Stimulated activated CD8-positive, alpha-beta memory T cell treated with anti-CD3 and anti-CD28 coated beads, Interleukin-4, amount 100 ng/mL, for 24 hours (primary cell): ENCODE data around the gene RERE.
A peak's percentile ranks its signal among the peaks of the same experiment; 100 is the strongest.
"Not testable (repeated sequence)": the region's sequence is repeated elsewhere in the genome, so short reads cannot be mapped to it uniquely, and the experiment has no call there.

Experiments used
- DNase-seq: peaks from one replicate; pipeline ENCODE4 v3.0.0-alpha.2; 2020; ENCODE audit warnings: low read depth

RERE gene

DNA sequence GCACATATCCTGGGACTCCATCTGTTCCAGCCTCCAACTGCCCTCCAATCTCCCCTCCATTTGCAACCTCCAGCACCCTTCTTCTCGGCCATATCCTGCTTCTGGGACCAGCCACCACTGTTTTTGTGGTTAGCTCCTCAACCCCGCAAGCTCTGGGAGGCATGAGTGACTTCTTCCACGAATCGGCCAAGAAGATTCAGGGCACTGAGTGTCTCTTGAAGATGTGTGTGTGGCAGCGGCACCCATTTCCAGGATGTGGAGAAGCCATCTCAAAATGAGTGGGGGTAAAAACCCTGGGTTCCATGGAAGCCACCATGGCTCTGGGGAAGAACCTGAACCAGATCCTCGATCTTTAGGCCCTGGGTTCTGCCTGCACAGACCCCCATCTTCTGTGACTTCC, 304.9 kb downstream of the RERE start:
- DNase-seq: no peak

DNA sequence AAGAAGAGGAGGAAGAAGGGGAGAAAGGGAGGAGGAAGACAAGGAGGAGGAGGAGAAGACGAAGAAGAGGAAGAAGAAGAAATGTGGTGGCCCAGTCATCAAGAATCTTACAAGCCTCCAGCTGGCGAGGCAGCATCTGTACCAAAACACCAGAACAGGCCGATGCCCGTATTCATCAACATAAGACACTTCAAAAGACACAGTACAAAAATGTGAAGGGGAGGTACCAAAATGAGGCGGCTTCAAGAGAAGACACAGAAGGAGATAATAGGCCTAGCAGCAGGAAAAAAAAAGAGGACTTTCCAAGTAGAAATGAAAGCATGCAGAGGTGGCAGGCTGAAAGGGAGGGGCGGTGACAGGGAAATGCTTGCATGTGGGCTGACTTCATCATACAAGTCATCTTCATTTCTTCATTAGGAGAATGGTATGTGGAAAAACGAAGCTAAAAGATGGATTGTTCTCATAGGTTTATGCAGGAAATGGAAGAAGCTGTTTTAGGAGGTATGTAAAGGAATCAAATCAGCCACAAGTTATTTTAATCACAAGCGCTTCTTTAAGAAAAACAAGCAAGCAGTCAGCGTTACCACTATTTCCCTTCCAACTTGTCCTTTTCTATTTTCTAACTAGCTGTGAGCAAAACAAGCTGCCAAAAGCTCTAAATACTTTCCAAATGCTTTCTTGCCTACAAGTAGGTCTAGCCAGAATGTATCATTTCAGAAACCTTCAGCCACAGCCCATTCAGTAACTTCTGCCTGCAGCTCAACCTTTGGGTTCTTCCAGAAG, 307.2 kb downstream of the RERE start:
- peak; percentile 19 for DNase-seq

DNA sequence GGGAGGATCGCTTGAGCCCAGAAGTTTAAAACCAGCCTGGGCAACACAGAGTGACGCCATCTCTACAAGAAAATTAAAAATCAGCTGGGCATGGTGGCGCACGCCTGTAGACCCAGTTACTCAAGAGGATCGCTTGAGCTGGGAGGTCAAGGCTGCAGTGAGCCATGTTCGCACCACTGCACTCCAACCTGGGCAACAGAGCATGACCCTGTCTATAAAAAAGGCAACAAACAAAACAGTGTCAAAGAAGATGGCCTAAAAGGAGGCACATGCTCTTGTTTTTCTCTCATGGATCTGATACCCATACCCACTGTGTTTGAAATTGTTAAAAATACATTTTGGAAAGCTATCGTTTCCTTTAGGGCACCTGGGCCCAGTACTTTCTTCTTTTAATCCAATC, 307.9 kb downstream of the RERE start:
- no peak for DNase-seq

DNA sequence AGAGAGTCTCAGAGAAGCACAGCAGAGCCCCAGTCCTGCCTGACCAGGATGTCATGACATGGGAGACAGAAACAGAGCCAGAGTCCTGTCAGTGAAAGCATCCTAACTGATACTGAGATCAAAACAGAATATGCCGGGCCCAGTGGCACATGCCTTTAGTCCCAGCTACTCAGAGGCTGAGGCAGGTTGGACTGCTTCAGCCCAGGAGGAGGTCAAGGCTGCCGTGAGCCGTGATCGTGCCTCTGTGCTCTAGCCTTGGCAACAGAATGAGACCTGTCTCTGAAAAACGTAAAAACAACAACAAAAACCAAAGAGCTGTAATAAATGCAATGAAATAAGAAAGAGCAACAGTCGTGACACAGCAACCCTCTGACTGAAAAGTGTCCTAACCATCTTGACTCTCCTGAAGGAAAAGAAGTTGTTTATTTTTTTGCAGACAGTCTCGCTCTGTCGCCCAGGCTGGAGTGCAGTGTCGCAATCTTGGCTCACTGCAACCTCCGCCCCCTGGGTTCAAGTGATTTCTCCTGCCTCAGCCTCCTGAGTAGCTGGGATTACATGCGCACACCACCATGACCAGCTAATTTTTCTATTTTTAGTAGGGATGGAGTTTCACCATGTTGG, 310.3 kb downstream of the RERE start:
- no peak for DNase-seq

DNA sequence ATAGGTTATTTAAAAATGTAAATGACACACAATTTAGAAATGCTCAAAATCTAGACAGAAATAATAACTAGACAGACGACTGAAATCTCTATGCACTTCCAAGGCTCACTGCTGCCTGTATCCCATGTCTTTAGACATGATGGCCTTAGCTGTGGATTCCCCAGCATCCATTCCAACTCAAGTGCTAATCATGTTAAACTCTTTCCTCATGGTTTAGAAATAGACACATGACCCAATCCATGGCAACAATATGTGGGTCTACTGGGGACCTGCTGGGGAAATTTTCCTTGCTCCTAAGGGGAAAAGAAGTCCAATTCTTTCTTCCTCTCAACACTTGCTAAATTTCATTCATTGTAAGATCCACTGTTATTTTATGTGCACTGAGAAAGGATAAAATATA, 311.0 kb downstream of the RERE start:
- no peak for DNase-seq

DNA sequence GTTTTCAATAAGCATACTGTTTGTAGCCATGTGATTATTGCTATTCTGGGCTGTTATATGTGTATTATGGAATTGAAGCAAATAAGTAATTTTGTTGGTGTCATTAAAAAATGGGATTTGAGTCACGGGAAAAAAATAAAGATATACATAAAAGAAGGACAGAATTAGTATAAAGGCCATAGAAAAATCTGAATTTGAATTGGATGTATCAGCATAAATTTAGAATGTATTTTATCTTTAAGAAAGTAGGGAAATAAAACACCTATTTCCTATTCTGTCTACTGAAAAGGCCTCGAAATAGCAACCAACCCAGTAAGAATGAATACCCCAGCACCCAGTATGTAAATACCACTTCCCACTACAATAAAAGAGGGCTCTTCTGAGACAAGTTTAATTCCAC, 313.6 kb downstream of the RERE start:
- DNase-seq: no peak

DNA sequence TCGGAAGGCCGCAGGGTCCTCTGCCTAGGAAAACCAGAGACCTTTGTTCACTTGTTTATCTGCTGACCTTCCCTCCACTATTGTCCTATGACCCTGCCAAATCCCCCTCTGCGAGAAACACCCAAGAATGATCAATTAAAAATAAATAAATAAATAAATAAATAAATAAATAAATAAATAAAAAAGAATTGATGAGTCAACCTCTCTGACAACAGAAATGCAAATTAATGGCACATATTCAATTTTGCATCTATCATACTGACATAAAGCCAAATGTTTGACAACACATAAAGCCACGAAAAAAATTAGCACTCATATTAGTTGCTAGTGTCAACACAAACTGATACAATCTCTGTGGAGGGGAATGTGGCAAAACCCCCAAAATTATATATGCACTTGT, 314.5 kb downstream of the RERE start:
- DNase-seq: not testable (repeated sequence)

DNA sequence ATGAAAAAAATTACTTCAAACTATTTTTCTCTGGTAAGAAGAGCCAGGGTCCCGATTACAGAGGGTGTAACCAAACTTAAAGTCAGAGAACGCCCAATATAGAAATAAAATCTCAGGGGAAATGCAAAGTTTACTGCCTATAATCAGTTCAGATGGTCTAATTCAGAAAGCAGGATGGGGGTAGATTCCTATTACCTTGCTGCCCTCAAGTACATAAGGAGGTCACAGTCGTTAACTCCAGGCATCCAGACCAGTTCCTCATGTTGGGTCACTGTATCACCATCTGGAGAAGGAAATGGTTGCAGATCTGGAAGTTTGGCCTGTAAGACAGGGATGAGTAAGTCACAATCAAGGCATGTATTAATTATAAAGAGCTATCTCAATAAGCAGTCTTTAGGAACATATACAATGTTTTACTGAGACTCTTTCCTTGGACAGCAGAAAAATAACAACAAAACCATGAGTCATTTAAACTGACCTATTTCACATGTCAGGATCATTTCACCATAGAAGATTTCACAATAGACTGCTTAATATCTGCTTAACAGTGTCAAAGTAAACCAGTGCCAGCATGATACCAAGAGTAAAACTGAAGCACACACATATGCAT, 320.1 kb downstream of the RERE start:
- DNase-seq: no peak

DNA sequence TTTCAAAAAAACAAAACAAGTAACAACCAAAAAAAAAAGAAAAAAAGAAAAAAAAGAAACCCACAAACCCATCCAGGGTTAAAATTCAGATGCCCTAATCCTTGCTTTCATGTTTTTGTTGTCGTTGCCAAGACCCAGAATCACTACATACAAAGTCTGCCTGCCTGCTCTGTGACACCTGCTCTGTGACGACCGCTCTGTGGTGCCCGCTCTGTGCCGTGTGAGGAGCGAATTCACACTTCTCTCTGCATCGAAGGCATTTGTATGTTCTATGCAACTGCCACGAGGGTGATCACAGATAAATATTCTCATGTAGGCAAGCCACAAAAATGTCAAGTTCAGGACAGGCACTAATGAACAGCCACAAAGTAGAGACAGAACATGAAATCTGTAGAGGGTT, 321.0 kb downstream of the RERE start:
- DNase-seq: no peak

DNA sequence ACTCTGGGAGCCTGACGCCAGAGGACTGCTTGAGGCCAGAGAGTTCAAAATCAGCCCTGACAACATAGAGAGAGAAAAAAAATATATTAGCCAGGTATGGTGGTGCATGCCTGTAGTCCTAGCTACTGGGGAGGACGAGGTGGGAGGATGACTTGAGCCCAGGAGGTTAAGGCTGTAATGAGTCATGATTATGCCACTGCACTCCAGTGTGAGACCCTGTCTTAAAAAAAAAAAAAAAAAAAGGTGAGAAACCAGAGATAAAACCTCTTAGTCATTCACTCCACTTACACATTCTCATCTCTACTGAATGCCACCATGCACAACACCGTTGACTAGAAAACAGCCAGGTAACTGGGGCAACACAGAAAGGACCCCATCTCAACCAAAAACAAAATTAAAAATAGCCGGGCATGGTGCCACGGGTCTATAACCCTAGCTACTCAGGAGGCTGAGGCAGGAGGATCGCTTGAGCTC, 321.5 kb downstream of the RERE start:
- DNase-seq: peak; percentile 19

DNA sequence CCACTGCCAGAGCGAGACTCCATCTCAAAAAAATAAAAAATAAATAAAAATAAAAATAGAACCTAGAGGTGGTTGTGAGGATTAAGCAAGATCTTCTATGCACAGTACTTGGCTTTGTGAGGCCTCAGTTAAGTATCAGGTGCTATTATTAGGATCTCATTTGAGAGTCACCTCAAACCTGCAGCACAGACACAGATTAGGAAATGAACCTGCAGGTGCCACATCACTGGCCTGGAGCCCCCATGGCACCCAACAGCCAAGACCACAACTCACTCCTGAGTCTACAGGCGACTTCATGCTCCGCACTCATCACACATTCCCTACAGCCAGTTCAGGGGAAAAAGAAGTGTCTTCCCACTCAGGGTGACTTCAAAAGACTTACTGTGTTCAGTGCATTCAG, 322.8 kb downstream of the RERE start:
- DNase-seq: no peak

DNA sequence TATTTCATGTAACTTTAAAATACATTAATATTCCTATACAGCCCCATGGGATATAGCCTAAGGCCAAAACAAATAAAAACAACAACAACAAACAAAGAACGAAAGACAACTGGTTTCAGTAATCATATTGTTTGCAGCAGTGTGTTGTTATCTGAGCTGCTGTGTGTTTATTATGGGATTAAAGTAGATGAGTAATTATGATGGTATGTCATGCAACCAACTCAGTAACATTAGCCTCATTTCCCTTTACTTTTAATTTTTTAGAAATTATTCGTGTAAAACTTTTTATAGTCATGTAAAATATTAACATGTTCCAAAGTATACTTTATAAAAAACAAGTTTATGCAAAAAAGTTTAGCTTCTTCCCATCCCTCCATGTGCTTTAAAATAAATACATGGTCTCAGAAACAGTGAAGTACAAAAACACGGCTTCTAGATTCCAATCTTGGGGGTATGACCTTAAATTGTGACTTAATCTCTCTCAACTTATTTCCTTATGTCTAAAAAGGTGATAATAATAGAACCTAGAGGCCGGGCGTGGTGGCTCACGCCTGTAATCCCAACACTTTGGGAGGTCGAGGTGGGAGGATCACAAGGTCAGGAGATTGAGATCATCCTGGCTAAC, 323.4 kb downstream of the RERE start:
- DNase-seq: no peak

DNA sequence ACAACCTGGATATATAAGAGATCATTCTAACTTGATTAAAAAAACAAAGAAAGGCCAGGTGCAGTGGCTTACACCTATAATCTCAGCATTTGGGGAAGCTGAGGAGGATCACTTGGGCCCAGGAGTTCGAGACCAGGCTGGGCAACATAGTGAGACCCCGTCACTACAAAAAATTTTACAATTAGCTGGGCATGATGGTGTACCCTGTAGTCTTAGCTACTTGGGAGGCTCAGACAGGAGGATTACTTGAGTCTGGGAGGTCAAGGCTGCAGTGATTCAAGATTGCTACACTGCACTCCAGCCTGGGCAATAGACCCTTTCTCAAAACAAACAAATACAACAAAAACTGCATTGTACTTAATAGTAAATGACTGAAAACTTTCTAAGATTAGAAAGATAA, 330.2 kb downstream of the RERE start:
- DNase-seq: no peak

DNA sequence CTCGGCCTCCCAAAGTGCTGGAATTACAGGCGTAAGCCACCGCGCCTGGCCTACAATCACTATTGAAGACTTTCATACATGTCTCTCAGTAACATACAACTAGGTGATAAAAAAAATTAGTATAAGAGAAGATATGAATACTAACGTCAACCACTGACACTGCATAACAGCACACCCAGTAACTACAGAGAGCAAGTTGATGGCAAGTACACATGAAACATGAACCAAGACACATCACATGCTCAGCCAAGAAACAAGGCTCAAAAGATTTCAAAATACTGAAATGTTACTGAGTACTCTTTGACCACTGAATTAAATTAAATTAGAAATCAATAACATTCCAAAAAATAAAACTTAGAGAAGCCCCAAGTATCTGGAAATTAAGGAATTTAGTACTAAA, 331.4 kb downstream of the RERE start:
- DNase-seq: no peak

DNA sequence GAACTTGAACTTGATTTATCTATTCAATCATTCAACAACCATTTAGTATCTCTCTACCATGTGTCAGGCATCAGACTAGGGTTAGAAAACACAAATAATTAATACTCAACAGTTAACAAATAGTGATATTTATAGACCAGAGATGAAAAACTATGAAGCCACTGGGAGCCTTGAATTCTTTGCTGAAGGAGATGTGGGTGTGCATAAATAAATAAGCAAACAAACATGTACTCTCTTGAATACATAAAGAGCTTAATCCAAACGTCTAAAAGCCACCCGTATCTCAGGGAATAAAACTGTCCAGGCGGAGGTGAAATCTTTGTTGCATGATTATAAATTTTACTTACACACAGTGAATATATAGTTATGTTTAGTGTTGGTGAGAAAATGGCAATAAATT, 333.9 kb downstream of the RERE start:
- no peak for DNase-seq

DNA sequence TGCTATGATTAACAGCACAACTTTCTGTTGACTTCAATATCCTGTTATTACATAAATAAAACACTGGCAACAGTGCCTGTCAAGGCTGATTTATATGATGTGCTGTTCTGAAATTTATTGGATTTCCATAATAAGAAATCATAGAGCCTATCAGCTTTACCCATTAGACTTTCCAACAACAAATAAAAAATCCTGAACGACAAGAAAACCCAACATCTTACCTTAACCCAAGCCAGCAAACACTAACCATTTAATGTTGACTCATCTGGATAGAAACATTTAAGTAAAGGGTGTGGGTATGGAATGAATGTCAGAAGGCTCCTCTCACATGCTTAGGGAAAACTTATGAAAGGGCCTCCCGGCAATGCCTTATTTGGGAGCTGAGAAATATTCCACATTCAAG, 334.5 kb downstream of the RERE start:
- DNase-seq: no peak

DNA sequence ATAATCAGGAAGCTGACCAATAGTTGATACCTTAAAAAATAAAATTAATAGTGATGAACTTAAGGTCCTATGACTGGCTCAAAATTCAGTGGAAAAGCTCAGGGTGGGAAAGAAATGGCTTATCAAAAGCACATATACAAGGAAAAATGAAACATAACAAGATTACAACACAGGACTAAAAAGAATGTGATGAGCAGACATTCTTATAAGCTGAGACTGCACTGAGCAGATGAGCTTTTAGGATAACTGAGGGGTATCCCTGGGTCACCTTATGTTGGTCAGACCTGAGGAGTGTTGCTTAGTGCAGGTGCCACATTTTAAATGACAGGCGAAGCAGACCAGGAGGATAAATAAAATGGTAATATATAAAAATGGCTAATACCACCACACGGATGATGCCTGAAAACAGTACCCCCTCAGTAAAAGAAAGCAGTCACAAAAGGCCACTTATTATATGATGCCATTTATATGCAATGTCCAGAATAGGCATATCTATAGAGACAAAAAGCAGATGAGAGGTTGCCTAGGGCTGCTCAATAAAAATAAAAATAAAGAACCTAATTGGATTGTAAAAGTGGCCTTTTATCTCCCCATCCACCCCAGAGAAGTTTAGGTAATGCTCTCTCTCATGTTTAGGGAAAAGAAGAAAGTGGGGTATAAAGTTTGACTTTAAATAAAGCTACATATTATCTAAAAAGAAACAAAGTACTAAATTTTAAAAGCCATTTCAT, 335.6 kb downstream of the RERE start:
- no peak for DNase-seq

DNA sequence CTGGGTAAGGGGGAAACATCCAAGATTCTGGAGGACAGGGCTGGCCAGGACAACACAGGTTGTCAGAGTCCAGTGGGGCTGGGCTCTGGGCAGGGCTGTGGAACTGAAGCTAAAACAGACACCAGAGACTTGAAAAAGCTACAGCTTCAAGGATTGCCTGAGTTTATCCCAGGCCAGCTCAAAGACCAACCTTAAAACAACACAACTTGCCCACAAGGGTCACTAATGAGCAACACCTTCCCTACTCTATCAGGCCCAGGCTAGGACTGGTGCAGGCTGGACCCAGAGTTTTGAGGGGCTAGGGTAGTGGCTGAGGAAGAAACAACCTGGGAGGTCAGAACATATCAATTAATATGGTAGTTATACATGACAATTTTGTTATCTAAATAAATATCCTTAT, 338.9 kb downstream of the RERE start:
- no peak for DNase-seq

DNA sequence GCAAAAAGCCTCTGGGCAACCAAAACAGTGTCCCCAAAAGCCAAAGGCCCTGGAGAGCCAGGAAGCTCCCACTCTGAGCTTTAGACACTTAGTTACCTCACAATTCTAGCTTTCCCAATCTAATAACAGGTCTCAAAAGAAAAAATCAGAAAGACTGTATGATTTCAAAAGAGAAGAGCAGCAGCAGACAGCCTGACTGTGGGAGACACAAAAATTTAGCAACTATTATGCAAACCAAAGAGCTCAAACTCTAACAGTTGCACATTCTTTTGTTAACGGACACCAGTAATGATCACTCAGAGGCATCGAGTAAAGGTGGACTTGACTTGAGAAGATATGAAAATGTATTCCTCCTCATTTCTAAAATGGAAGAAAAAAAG, 339.5 kb downstream of the RERE start:
- DNase-seq: no peak

DNA sequence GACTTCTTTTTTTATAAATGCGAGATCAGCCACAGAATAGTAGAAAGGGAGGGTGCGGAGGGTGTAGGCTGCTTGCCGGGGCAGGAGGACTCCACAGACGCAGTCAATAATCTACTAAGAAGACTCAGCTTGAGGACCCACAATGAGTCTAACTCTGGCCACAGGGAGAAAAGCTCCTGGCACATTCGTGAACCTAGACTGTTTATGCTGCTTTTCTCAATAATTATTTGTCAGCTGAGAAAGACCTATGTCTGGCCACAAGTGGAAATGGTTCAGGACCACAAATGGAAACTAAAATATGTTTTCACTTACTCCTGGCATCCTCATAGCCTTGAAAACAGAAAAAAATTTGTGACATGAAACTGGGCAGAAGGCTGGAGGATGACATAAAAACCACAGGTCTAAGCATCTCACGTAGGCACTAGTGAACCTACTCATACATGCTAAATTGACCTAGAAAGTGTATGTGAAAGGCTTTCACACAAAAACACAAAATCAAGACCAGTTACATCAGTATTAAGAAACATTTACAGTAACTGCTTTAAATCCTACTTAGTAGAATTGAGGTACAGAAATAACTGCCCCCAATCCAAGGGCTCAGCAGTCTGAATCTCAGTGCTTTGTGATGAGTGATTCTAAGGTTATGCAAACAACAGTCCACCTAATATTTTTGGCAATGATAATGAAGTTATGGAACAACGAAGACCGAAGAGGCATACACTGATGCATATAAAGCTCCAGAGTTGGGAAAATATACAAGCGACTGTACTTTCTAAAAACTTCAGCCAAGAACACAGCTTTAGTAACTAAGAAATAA, 340.1 kb downstream of the RERE start:
- DNase-seq: no peak

DNA sequence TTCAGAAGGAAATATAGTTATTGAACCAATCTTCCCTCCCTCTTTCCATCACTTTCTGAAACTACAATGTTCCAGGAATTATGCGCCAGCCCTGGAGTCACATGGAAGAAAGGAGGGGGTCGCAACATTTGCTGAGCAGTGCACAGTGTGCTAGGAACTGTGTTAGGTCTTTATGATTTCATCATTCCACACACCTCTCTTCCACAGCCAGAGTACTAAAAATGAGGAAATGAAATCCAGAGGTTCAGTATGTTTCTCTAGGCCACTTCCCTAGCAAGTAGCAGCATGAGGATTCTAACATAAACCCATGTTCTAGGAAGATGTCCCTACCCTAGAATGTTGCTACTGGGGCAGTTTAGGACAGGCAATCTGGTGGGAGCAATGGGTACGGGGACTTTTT, 341.4 kb downstream of the RERE start:
- no peak for DNase-seq

DNA sequence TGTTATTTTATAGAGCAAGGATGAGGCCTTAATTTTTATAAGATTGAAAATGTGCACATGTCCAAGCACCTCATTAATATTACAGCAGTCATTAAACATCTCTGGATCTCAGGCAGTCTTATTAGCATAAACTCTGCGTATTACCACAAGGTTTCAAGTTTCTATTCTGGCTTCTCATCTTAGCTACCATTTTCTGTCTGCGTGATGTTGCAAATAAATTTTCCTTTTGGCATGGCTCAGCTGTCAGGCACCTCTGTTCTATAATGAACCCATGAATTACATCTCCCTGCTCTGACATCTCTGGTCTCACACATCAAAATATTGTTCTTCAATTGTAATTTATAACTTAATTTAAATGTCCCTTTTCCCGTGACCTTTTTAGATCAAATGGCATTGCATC, 343.1 kb downstream of the RERE start:
- DNase-seq: no peak
